Measurements from ENCODE around the gene APBA1.

The APBA1 gene

GRCh38 chr9:69671879-69672595 lies at the start of gene APBA1:
TSS of gene APBA1 (minus strand) at chr9:69672371.
- DNase-seq: no peak

- no peak for DNase-seq
Observed at GRCh38 chr9:69719983-69720382, 47.8 kb upstream of the APBA1 start.

- no peak for DNase-seq
Observed at GRCh38 chr9:69719367-69719766, 47.2 kb upstream of the APBA1 start.

GRCh38 chr9:69718218-69718617 lies 46.0 kb upstream of the APBA1 start:
- no peak for DNase-seq

- no peak for DNase-seq
Observed at GRCh38 chr9:69715825-69716224, 43.7 kb upstream of the APBA1 start.

- no peak for DNase-seq
Observed at GRCh38 chr9:69715096-69715495, 42.9 kb upstream of the APBA1 start.

- no peak for DNase-seq
Observed at GRCh38 chr9:69697475-69697874, 25.3 kb upstream of the APBA1 start.

GRCh38 chr9:69696802-69697201 lies 24.6 kb upstream of the APBA1 start:
- DNase-seq: no peak

- DNase-seq: no peak
Observed at GRCh38 chr9:69689991-69690538, 17.9 kb upstream of the APBA1 start.

- no peak for DNase-seq
Observed at GRCh38 chr9:69683927-69684326, 11.8 kb upstream of the APBA1 start.

GRCh38 chr9:69678843-69679538 lies 6.8 kb upstream of the APBA1 start:
- no peak for DNase-seq

- no peak for DNase-seq
Observed at GRCh38 chr9:69677931-69678330, 5.8 kb upstream of the APBA1 start.

- DNase-seq: no peak
Observed at GRCh38 chr9:69675563-69675962, 3.4 kb upstream of the APBA1 start.

- no peak for DNase-seq
Observed at GRCh38 chr9:69674716-69675438, 2.7 kb upstream of the APBA1 start.

GRCh38 chr9:69674112-69674685 lies 2.0 kb upstream of the APBA1 start:
- DNase-seq: no peak

- DNase-seq: no peak
Observed at GRCh38 chr9:69673311-69673640, 1.1 kb upstream of the APBA1 start.

- DNase-seq: no peak
Observed at GRCh38 chr9:69672596-69673310, 582 bp upstream of the APBA1 start.

- no peak for DNase-seq
Observed at GRCh38 chr9:69671311-69671878, 776 bp downstream of the APBA1 start.

- no peak for DNase-seq
Observed at GRCh38 chr9:69667306-69667705, 4.9 kb downstream of the APBA1 start.

- no peak for DNase-seq
Observed at GRCh38 chr9:69660304-69660703, 11.9 kb downstream of the APBA1 start.

GRCh38 chr9:69658987-69659675 lies 13.0 kb downstream of the APBA1 start:
- no peak for DNase-seq

- no peak for DNase-seq
Observed at GRCh38 chr9:69657269-69657668, 14.9 kb downstream of the APBA1 start.
